HG03175 (cell line): ENCODE measurements around the gene GNAO1.

Experiments used
- ATAC-seq: cut with Tn5 transposase; IDR thresholded peaks from one replicate; pipeline ENCODE4 v1.9.1; 2021; ENCODE audit warnings: mild to moderate bottlenecking, moderate library complexity; ENCODE audit not compliant: unreplicated experiment

GNAO1 gene

GRCh38 chr16:56306690-56307533, 115.6 kb downstream of the GNAO1 start:
- ATAC-seq = no peak

GRCh38 chr16:56307534-56307873, 116.2 kb downstream of the GNAO1 start:
- ATAC-seq = no peak

- no peak for ATAC-seq
These were observed 117.7 kb downstream of the GNAO1 start for GRCh38 chr16:56309008-56309407.

GRCh38 chr16:56310690-56311089, 119.4 kb downstream of the GNAO1 start:
- no peak for ATAC-seq

GRCh38 chr16:56311208-56312027, 120.1 kb downstream of the GNAO1 start:
- ATAC-seq = no peak

- no peak for ATAC-seq
These were observed 120.7 kb downstream of the GNAO1 start for GRCh38 chr16:56312028-56312300.

- ATAC-seq = no peak
These were observed 121.3 kb downstream of the GNAO1 start for GRCh38 chr16:56312556-56312955.

- ATAC-seq = no peak
These were observed 123.1 kb downstream of the GNAO1 start for GRCh38 chr16:56314244-56314850.

GRCh38 chr16:56315955-56316354, 124.7 kb downstream of the GNAO1 start:
- no peak for ATAC-seq

- ATAC-seq = no peak
These were observed 125.3 kb downstream of the GNAO1 start for GRCh38 chr16:56316545-56316944.

GRCh38 chr16:56317998-56318826, 126.9 kb downstream of the GNAO1 start:
- ATAC-seq = peak; percentile 94

GRCh38 chr16:56318827-56319140, 127.5 kb downstream of the GNAO1 start:
- ATAC-seq = no peak

- no peak for ATAC-seq
These were observed 128.1 kb downstream of the GNAO1 start for GRCh38 chr16:56319376-56319775.

GRCh38 chr16:56320056-56320455, 128.8 kb downstream of the GNAO1 start:
- ATAC-seq = no peak

- no peak for ATAC-seq
These were observed 129.7 kb downstream of the GNAO1 start for GRCh38 chr16:56320811-56321558.

- ATAC-seq = no peak
These were observed 130.3 kb downstream of the GNAO1 start for GRCh38 chr16:56321571-56321970.

- no peak for ATAC-seq
These were observed 133.1 kb downstream of the GNAO1 start for GRCh38 chr16:56324406-56324805.

GRCh38 chr16:56325956-56326355, 134.7 kb downstream of the GNAO1 start:
- ATAC-seq = no peak

GRCh38 chr16:56327071-56327928, 136.0 kb downstream of the GNAO1 start:
- ATAC-seq = no peak

- ATAC-seq = no peak
These were observed 136.6 kb downstream of the GNAO1 start for GRCh38 chr16:56327929-56328258.
